GM12801 (cell line): Measurements from ENCODE around the gene TMEM59L.

Experiments
- TF ChIP-seq, protein P1 (sequence below): IDR thresholded peaks from one replicate; pipeline ENCODE4 v1.5.1; 2011; ENCODE audit warnings: control low read depth; ENCODE audit not compliant: insufficient read length; ENCODE audit errors: extremely low read depth

Gene TMEM59L

DNA sequence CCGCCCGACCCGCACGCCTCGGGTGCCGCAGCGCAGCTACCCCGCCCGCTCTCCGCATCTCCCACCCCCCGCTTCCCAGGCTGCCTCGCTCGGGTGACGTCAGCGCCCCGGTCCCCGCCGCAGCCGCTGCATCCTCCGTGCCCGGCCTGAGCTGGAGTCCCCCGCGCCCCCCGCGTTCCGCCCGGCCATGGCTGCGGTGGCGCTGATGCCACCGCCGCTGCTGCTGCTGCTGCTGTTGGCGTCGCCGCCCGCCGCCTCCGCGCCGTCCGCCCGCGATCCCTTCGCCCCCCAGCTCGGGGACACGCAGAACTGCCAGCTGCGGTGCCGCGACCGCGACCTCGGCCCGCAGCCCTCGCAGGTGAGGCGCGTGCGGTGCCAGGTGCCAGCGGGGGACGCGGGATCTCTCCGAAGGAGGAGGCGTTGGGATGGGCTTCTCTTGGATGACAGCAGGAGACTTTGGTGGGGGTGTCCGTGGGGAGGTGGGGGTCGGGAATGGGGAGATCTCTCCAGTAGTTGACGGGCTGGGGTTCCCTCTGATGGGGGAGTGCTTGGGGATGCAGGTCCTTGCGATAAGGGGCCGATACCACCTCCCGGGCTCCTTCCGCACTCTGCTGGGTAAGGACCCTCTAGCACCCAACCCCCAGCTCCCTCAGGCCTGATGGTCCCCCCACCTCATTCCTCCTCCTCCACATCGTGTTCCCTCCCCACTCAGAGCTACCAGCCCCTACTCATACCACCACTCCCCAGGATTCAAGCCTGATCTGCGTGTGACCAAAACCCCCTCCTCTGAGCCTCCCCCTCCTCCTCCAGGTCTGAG lies at the start of gene TMEM59L:
Gene TMEM59L (plus strand): TSS at position 99 of the 817 bp plus-strand sequence. CDS start 89 bp downstream, at position 188.
- TF ChIP-seq, protein P1, sequence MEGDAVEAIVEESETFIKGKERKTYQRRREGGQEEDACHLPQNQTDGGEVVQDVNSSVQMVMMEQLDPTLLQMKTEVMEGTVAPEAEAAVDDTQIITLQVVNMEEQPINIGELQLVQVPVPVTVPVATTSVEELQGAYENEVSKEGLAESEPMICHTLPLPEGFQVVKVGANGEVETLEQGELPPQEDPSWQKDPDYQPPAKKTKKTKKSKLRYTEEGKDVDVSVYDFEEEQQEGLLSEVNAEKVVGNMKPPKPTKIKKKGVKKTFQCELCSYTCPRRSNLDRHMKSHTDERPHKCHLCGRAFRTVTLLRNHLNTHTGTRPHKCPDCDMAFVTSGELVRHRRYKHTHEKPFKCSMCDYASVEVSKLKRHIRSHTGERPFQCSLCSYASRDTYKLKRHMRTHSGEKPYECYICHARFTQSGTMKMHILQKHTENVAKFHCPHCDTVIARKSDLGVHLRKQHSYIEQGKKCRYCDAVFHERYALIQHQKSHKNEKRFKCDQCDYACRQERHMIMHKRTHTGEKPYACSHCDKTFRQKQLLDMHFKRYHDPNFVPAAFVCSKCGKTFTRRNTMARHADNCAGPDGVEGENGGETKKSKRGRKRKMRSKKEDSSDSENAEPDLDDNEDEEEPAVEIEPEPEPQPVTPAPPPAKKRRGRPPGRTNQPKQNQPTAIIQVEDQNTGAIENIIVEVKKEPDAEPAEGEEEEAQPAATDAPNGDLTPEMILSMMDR: no peak

DNA sequence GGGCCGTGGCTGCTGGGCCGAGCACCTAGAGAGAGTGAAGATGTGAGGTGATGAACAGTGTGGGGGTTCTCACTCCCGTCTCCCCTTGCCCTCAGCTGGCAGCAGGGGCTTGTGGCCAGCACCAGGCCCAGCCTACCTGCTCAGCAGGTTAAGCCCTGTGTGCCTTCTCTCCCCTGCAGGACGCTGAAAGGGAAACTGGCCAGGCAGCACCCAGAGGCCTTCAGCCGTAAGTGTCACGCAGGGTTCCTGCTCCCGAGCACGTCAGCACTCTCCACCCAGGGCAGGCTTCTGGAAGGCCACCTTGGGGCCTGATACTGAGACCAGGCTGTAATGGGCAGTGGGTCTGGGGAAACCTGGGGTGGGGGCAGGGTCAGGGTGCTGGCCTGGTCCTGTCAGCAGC lies 45.7 kb upstream of the TMEM59L start:
- TF ChIP-seq, protein P1: no peak

DNA sequence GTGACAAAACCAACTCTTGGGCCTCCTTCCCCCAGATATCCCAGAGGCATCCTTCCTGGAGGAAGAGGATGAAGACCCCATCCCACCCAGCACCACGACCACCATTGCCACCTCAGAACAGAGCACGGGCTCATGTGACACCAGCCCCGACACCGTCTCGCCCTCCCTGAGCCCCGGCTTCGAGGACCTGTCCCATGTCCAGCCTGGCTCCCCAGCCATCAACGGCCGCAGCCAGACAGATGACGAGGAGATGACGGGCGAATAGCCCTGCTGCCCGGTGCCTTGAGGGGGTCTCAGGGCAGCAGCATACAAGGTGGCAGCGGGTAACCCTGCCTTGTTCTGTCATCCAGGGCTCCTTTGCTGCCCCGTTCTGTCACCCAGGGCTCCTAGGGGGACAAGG lies 44.3 kb upstream of the TMEM59L start:
- TF ChIP-seq, protein P1: no peak

DNA sequence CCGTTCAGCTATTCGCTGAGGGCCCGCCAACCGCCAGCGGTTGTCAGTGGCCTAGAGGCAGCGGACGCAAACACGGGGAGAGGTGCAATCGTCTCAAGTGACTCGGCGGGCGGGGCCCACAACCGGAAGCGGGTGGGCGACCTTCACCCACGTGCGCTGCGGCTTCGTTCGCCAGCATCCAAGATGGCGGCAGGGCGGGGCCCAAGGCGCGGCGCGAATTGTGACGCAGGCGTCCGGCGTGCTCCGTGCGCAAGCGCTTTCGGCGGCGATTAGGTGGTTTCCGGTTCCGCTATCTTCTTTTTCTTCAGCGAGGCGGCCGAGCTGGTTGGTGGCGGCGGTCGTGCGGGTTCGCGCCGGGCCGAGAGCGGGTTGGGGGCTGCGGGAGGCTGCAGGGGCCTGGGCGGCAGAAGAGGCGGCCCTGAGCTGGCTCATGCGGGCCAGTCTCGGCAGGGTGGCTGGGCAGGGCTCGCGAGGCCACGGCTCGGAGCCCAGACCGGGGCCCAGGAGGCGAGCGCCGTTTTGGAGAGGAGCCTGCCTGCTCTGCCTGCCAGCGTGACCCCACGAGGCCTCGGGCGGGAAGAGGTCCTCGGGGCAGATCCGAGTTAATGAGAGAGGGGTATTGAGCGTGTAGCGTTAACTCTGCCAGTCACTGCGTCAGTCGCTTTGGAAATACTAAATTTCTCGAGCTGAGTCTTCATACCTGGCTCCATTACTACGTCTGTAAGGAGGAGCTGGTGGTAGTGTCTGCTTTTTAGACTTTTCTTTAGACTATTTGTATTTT lies 40.9 kb upstream of the TMEM59L start, which contains the start of gene UBA52:
Gene UBA52 (plus strand): TSS at position 294 of the 781 bp plus-strand sequence. CDS start 1,444 bp downstream, outside the sequence.
- TF ChIP-seq, protein P1: no peak

DNA sequence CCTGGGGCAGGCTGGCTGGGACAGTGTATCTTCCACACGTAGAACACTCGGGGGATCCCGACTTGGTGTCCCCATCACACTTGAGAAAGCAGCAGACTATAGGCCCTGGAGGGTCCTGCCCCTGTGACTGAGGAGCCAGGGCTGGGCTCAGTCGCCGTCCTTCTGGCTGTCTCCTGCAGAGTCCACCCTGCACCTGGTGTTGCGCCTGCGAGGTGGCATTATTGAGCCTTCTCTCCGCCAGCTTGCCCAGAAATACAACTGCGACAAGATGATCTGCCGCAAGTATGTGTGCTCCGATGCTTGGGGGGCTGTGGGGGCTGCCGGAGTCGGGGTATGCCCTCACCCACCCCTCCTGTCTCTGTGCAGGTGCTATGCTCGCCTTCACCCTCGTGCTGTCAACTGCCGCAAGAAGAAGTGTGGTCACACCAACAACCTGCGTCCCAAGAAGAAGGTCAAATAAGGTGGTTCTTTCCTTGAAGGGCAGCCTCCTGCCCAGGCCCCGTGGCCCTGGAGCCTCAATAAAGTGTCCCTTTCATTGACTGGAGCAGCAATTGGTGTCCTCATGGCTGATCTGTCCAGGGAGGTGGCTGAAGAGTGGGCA lies 37.9 kb upstream of the TMEM59L start:
- TF ChIP-seq, protein P1: no peak

DNA sequence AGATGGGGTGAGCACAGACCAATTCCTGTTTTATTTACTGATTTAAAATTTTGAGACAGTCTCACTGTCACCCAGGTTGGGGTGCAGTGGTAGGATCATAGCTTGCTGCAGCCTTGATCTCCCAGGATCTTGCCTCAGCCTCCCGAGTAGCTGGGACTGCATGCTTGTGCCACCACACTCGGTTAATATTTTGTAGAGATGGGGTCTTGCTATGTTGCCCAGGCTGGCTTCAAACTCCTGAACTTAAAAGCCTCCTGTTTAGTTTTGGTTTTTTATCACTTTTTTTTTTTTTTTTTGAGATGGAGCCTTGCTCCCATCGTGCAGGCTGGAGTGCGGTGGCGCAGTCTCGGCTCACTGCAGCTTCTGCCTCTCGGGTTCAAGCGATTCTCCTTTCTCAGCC lies 36.3 kb upstream of the TMEM59L start:
- TF ChIP-seq, protein P1: no peak

DNA sequence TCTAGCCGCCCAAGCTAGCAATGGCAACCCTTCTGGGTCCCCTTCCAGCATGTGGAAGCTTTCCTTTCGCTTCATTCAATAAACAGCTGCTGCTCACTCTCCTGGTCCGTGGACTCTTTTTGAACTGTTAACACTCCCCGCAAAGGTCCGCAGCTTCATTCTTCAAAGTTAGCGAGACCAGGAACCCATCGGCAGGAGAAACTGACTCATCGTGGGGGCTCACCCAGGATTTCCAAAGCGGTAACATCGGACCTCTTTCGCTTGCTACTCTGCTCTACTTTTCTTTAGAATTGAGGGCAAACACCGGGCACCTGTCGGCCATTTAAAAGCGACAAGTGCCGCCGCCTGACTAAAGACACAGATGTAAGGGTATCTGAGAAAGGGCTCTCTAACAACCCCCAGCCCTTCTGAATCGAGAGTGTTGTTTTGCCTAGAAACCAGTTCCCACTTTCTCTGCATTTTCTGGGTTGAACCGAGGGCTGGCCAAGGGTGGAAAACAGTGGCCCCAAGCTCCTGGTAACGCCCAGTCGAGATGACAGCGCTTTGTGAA lies 35.2 kb upstream of the TMEM59L start:
- TF ChIP-seq, protein P1: no peak
